GM12874 (cell line): ENCODE data around the gene LTBP2.

Source experiments
- TF ChIP-seq, protein P1 (sequence below): IDR thresholded peaks from 2 replicates; pipeline ENCODE4 v1.5.1; 2011; ENCODE audit warnings: low read depth, mild to moderate bottlenecking, control low read depth, low read length, moderate library complexity; ENCODE audit not compliant: insufficient read depth

The LTBP2 gene

GRCh38 chr14:74653386-74654138, 41.5 kb upstream of the LTBP2 start:
- TF ChIP-seq, protein P1, sequence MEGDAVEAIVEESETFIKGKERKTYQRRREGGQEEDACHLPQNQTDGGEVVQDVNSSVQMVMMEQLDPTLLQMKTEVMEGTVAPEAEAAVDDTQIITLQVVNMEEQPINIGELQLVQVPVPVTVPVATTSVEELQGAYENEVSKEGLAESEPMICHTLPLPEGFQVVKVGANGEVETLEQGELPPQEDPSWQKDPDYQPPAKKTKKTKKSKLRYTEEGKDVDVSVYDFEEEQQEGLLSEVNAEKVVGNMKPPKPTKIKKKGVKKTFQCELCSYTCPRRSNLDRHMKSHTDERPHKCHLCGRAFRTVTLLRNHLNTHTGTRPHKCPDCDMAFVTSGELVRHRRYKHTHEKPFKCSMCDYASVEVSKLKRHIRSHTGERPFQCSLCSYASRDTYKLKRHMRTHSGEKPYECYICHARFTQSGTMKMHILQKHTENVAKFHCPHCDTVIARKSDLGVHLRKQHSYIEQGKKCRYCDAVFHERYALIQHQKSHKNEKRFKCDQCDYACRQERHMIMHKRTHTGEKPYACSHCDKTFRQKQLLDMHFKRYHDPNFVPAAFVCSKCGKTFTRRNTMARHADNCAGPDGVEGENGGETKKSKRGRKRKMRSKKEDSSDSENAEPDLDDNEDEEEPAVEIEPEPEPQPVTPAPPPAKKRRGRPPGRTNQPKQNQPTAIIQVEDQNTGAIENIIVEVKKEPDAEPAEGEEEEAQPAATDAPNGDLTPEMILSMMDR = no peak

DNA sequence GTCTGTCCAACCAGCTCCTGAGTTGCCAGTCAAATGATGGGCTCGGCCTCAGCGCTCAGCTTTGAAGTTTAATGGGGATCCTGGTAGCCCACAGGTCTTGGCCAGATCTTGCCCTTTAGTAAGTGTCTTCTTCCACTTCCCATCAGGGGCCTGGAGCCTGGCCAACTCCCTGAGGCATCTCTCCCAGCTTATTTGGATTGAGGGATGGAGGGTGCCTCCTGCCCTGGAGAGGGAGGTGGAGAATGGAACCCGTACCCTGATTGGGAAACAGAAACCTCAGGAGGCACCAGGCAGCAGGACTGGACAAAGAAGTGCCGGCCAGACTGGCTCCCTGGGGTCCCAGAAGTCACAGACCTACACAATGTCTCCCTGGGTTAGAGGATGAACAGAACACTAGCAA, 40.5 kb upstream of the LTBP2 start:
- TF ChIP-seq, protein P1 = no peak

GRCh38 chr14:74650927-74651686, 39.1 kb upstream of the LTBP2 start:
- TF ChIP-seq, protein P1 = no peak

DNA sequence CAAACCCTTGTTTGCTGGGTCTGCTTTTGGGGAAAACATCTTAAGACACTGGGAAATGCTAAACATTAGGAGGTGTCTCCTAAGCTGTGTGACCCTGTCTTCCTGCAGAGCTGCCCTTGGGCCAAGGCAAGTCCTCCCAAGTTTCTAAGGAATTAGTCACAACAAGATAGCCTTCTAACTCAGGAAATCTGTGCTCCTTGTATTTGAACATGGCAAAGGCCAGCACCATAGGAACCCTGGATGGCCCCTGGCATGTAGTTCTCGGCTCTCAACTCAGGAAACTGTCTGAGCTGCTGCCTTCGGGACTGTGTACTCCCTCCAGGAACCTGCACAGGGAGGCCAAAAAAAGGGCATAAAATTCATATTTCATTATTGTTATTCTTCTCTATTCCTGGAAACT, 37.6 kb upstream of the LTBP2 start:
- TF ChIP-seq, protein P1 = no peak

DNA sequence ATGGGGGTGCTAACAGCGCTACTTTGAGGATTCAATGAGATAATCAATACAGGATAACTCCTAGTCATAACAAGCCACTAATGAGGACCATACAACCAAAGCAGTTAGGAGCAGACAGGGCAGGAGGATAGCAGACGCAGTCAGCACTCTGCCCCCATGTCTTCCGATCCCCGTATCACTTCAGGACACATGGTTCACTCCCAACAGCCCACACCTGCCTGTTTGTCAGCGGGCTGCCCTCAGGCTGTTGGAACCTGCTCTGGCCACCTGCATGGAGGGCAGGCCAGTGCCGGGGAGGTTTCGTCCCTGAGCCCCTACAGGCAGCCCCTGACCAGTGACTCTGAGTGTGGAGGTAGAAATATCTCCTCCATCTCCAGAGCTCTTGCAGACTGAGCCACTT, 37.1 kb upstream of the LTBP2 start:
- TF ChIP-seq, protein P1 = no peak

DNA sequence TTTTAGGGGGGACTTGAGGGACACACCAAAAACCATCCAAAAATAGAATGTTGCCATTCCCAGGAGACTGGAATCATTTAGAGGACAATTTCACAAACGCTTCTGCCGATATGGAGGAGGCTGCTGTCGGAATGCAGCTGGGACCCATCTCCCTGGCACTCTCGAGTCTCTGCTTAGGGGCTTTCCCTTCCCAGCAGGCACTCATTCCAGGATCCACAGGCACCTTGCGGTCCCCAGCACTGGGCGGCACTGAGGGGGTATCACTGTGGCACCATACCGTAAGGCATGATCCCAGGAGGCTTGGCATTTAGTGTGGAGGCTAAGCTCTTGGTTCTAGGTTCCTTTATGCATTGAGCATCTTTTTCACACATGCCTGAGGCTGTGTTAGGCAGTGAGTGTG, 36.6 kb upstream of the LTBP2 start:
- TF ChIP-seq, protein P1 = no peak

DNA sequence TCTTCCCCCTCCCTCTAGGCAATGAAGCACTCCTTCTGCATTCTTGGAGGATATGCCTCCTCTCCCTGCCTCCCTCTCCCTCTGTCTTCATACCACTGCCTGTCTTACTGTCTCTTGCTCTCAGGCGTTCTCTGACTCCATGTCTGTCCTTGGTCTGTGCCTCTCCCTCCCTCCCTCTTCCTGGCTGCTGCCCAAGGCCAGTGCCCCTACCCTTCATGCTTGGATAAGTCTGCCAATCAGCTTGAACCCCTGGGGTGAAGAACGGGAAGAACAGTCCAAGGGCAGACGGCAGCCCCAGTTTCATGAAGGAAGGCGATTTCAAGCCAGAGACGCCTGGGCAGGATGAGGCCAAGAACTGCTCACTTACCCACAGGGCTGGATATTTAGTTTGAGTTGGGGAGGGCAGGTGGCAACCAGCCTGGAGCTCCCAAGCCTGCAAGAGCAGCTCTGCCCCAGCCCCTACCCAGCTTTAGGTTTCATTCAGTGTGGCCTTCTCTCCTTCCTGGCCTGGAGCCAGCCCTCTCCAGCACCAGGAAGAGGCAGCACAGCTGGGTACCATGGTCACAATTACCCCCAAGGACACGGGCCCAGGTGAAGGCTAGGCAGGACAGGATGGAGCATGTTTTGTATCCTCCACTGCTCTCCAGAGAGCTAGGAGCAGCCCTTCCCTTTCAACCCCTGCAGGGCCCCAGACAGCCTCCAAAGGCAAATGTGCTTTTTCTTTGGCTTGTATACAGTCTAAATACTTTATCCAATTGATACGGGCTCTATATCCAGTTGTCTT, 35.8 kb upstream of the LTBP2 start:
- TF ChIP-seq, protein P1 = no peak
